ENCODE measurements around the gene SPEM3.

DNA sequence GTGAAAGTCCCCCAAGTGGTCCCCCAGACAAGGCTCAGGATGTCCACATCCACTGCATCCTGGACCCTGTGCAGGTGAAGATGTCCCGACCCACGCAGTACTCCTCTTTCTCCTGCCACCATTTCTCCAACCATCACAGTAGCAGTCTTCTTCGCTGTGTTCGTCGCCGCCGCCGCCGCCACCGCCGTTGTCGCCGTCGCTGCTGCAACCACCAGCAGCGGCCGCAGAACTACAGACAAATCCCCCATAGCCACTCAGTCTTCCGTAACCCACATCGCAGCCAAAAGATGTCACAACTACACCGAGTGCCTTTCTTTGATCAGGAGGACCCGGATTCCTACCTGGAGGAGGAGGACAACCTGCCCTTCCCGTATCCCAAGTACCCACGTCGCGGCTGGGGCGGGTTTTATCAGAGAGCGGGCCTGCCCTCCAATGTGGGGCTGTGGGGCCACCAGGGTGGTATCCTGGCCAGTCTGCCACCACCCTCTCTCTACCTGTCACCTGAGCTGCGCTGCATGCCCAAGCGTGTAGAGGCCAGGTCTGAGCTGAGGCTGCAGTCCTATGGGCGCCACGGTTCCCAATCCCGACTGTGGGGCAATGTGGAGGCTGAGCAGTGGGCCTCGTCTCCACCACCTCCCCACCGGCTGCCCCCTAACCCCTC is 2.3 kb upstream of the SPEM3 start:
- TF ChIP-seq, protein P1, sequence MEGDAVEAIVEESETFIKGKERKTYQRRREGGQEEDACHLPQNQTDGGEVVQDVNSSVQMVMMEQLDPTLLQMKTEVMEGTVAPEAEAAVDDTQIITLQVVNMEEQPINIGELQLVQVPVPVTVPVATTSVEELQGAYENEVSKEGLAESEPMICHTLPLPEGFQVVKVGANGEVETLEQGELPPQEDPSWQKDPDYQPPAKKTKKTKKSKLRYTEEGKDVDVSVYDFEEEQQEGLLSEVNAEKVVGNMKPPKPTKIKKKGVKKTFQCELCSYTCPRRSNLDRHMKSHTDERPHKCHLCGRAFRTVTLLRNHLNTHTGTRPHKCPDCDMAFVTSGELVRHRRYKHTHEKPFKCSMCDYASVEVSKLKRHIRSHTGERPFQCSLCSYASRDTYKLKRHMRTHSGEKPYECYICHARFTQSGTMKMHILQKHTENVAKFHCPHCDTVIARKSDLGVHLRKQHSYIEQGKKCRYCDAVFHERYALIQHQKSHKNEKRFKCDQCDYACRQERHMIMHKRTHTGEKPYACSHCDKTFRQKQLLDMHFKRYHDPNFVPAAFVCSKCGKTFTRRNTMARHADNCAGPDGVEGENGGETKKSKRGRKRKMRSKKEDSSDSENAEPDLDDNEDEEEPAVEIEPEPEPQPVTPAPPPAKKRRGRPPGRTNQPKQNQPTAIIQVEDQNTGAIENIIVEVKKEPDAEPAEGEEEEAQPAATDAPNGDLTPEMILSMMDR (IDR thresholded peaks at IDR 0.05; ENCODE audit: insufficient read depth, low read length, poor library complexity, severe bottlenecking), result no peak
- no peak for TF ChIP-seq EZH2phosphoT487 (conservative IDR thresholded peaks at IDR 0.05; ENCODE audit: low read length)

Data from SU-DHL-6 (cell line).